NCI-H748 treated with DMSO at 0.1 percent for 48 hours (cell line): ENCODE results near the gene DDAH1.
A peak's percentile ranks its signal among the peaks of the same experiment; 100 is the strongest.

Experiments
- DNase-seq: peaks from one replicate; lab custom pipeline; 2025; lab: John Stamatoyannopoulos, UW

The DDAH1 gene

DNA sequence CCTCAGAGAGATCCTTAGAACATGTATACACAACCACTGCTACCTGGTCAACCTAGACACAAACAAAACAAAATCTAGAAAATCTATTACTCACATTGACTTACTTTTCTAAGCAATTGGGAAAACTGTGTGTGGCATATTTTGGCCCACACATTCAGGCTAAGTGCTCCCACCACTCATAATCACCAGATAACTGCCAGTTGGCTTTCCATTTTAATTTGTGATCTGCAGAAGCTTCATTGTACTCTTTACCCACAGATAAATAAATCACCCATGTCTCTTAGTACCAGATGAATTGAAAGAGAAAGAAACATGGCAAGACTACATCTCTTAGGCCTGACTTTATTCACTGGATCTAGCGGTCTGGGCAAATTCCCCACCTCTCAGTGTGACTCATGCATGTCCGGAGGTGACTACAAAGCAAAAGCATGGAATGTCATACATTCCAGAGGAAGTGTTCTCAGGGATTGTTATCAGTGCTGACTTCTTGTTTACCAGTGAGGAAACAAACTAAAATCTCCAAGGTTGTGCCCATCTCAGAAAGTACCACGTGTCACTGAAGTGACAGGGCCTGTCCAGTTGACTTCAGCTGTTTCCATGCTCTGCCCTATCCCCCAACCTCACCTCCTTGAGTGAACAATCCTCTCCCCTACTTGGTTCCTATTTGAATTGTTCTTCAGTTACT is 136.1 kb downstream of the DDAH1 start:
- DNase-seq: no peak

DNA sequence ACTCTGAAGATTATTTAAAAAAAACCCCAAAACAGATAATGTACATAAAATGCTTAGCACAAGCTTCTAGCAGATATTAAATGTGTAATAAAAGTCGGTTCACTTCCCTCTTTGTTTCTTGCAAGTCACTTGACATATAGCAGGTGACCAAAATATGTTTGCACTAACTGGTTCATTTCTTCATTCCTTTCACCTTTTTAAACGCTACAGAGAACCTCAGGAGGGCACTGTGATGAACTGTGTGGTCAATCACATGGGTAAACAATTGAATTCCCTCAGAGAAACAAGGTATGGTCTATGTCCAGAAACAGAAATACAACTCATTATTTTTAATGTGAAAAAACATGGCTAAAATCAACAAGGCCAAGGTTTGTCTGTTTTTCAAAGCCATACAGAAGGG is 137.2 kb downstream of the DDAH1 start:
- DNase-seq: no peak

DNA sequence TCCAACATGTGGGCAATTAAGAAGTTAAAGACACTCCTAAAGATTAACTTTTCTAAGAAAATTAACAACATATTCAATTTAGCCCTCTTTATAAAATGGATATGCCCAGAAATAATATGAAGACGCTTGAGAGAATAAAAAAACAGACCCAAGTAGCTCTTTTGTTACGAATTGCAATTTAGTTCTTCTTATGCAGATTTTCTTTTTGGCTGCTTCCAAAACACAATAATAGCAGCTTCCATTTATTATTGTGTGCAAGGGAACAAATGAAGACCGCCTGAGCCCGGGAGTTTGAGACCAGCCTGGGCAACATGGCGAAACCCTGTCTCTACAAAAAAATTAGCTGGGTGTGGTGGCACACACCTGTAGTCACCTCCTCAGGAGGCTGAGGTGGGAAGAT is 138.1 kb downstream of the DDAH1 start:
- no peak for DNase-seq

DNA sequence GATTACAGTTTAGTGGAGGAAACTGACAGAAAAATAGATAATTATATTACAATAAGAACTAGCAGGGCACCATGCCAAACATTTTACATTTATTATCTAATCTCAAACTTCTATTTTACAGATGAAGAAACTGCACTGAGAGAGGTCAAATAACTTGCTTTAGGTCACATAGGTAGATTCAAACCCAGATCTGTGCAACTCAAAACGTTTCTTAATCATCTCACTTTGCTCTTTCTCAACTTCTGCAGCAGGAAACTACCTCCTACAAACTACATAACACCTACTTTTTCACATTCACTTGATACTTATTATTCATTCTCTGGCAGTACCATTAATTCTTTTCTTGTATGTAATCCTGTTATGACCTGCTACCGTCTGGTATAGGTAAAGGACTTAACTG is 138.6 kb downstream of the DDAH1 start:
- no peak for DNase-seq

DNA sequence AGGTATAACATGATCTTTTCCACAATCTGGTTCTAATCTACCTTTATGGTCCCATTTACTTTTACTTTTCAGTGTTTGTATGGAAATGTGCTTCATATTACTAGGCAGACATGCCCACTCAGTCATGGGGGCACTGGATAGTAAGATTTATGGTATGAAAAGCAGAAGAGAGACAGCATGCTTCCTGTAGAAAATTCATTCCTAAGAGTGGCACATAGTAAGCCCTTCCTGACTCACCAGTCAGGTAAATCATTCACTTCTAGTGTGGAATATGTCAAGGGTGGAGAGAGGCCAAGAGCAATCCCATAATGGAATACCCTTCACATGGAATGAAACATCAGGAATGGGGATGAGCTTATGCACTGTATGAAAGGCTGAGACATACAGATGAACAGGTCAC is 139.0 kb downstream of the DDAH1 start:
- DNase-seq: no peak

DNA sequence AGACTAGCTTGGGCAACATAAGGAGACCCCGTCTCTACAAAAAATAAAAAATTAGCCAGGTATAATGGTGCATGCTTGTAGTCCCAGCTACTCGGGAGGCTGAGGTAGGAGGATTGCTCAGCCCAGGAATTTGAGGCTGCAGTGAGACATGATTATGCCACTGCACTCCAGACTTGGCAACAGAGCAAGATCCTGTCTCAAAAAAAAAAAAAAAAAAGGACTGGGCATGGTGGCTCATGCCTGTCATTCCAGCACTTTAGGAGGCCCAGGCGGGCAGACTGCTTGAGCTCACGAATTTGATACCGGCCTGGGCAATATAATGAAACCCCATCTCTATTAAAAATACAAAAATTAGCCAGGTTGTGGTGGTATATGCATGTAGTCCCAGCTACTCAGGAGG is 141.2 kb downstream of the DDAH1 start:
- no peak for DNase-seq

DNA sequence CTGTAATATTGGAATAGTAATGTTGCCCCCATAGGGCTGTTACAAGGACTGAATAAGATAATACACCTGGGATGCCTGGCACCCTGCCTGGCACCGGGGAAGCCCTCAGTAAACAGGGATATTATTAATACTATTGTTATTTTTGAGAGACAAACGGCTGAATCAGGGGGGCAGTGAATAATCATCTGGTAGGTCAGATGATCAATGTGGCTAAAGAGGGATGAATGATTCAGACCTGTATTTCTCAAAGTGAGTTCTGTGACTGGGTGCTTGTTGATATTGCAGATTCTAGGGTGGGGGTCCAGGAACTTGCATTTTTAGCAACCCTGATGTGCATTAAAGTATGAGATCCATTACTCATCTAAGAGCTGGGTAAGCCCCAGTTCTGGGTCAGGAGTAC is 142.3 kb downstream of the DDAH1 start:
- DNase-seq: no peak

DNA sequence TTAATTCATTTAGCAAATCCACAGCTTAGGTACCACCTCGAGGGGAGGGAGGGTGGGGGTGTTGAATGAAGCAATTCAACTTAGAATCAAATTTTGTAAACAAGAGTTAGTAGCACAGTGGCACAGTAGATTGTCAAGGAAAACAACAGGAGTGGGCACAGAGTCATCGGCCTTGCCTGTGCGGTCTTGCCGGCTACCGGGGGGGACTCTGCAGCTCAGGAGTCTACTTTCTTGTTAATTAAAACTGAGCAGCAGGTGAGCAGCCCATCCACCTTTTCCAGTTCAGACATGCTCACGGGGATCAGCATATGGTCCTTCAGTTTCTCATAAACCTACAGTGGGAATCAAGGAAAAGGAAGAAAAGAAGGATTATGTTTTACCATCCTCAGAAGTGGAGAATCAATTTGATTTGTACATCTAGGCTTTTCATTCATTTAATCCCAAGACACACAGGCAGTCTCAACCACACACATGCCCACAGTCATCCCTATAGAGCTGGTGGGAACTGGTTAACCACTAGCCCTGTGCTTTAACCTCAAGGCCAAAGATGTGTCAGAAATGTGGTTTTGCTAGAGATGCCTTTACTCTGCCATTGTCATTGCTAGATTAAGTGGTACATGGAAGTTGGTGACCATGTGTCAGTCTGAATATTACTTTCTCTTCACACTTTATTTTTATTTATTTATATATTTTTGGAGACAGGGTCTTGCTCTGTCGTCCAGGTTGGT is 143.6 kb downstream of the DDAH1 start:
- no peak for DNase-seq

DNA sequence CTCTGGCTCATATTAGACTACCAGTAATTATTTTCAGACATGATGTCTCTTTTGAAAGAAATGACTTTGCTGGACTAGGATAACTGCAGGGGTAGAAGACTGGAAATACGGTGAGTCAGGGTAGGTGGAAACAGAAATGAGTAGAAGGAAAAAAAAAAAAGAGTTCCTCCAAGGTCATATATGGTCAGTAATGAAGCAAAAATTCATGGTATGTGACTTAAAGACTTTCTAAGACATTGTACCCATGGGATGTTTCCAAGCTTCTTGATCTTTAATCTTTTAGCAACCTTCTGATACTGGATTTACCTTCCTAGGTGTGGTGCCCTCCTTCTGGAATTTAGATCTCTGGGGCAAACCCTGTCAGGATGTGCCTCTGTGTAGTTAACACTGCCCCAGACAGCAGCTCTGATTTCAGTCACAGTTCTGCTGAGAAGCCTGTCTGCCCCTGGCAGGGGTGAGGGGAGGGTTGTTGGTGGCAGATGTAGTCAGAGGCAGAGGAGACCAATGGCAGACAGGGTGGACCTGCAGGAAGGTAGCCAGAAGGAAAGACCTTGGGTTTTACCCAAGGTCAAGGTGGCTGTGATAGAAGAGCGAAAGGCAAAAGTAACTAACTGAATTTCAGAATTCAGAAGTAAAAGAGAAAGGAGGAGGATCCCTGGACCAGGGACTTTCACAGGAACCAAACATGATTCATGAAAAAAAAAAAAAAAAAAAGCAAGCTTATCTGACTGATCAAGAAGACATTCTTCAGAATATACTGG is 144.4 kb downstream of the DDAH1 start:
- DNase-seq: no peak

DNA sequence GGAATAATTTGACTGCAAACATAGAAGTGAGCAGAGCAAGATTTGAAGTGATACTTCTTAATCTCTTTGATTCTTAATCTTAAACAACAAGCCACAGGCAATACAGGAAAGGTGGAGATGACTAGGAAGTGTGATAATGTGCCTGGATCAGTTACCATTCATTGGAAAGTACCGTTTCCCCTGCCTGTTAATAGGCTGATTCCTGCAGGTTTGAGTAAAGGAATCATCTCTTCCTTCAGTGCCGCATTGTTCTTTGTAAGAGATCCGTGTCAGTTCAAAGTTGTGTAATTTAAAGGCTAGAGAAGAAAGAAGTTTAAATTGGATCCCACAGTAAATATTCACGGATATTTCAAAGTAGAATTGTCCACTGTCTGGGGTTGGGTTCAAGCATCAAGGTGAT is 145.0 kb downstream of the DDAH1 start:
- no peak for DNase-seq

DNA sequence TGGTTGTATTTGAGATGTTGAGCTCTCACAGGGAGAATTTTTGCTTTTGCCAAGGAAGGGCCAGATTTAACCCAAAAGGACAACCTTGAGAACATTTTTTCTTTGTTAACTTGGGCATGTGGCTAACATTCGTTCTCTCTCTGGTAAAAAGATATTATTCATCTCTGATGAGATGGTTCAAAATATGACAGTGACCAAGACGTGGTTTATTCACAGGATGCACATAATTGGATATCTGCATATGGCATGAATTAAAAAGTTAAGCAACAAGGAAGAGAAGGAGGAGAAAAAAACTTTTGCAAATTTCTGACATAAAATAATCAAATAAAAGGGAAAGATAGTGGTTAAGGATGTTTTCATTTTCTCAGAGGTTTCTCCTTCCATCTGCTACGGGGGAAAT is 145.5 kb downstream of the DDAH1 start:
- no peak for DNase-seq

DNA sequence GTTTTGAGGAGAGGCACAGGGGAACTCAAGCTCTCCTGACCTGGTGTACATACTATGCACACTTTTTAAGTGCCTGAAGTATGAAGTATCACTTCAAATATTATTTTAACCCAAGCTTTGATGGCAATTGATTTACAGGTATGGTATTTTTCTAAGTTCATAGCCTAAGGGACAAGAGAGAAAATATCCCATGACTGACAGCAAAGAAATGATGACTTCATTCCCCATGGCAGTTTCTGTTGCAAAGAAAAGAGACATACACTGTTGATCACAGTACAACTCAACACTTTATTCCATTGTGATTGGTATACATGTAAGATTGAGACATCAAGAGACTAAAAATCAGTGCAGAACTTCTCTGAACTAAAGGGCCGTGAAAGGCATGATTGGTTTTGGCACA is 146.7 kb downstream of the DDAH1 start:
- DNase-seq: no peak

DNA sequence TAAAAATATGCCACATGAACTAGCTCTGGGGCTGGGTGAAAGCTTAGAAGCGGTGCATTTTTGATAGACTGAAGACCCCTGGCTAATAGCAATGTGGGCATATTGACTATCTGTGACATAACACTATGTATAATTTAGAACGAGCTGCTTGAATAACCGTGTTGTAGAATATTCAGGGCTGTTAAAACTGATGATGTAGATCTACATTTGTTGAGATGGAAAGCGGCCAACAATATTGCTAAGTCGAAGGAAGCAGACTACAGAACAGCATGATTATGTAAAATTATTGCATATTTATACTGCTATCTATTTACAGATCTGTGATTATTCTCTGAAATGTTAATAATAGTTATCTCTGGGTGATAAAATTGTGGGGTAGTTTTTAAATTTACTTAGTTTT is 147.4 kb downstream of the DDAH1 start:
- no peak for DNase-seq

DNA sequence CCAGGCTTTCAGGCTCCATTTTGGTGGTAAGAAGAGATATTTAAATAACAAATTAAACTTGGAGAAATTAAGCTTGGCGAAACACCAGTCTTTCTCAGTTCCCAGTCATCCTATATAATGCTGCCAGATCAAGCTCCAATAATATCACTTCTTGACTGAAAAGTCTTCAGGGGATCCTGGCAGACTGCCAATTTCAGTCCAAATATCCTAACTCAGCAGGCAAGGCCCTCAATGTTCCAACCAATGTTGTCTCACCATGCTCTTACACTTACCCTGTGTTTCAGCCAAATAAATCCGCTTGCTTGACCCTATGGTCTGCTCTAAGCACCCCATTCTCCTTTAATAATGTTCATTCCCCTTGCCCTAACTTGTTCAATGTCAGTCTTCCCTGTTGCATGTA is 148.6 kb downstream of the DDAH1 start:
- peak; percentile 93 for DNase-seq

DNA sequence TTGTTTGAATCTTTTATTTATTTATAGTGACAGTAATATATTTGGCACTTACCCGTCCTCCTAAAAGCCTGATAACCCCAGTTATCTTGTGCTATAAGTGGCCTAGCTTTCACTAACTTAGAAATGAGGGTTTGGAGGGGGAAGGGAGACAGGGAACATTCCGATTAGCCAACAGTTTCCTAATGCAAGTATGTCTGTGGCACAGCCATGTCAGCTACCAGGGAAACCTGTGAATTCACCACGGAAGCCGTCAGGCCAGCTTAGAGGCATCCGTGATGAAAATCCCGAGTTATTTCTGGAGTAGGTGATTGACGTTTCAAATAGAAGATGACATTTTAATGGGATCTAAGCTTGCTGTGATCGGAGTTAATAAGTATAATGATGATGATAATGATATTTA is 149.2 kb downstream of the DDAH1 start:
- peak; percentile 93 for DNase-seq

DNA sequence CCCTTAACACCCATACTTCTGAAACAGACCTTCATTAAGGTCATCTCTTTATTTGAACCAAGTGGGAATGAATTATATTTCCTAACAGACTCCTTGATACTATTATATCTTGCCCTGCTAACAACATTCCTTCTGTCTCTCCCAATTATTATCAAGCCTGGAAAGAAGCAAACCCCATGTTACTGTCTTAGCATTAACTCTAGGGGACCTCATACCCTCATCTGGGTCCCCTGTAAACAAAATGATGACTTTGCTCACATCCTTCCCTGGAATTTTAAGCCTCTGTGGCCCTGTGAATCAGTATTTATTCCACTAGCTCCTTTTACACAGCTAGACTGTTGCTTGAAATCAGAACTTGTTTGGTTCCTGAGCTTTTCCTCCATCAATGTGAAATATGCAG is 150.2 kb downstream of the DDAH1 start:
- no peak for DNase-seq

DNA sequence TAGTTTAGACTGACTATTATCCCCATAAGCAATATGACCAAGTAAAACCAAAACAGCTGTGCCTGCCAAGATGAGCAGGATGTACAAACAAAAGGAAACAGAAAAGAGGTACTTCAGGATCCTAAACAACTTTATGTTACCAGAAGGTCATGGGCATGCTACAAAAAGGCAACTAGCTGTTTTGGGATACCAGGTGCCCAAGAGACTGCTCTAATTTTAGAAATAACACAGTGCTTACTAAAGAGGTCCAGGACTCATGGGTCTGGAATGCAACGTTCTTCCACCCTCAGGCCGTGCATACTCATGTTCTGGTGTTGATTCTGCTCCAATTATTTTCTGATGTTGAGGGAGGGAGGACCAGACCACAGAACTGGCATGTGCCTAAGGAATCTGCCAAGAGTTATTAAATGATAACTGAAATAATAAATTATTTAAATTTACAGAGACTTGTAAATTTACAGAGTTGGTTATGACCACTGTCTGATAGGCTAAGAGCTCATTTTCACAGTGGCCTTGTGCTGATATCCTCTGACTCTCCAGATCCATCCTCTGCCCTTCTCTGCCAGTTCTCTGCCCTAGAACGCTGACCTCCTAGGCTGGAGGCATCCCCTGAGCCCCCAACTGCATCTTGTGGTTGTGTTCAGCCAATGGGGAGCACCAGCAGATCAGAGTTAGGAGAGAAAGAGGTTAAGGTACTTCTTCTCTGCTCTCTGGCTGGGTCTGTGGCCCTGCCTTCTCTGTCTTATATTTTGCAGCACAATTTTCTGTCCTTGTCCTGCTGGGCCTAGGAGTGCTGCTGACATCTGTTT is 150.9 kb downstream of the DDAH1 start:
- DNase-seq: no peak

DNA sequence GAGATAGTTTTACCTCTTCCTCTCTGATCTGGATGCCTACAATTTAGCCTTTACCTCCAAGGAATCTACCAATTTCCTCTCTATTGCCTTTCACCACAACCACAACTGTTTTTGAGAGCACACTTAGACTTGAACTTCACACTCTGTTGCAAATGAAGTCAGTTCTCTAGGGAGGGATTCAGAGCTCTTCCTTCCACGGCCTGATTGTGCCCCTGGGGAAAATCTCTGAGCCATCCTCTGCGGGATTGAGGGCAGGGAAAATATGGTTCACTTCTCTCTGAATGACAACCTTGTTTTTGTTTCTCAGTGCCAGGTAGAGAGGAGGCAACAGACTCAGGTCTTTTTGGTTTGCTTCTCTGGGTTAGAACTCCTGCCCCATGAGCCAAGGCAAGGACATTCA is 153.1 kb downstream of the DDAH1 start:
- no peak for DNase-seq

DNA sequence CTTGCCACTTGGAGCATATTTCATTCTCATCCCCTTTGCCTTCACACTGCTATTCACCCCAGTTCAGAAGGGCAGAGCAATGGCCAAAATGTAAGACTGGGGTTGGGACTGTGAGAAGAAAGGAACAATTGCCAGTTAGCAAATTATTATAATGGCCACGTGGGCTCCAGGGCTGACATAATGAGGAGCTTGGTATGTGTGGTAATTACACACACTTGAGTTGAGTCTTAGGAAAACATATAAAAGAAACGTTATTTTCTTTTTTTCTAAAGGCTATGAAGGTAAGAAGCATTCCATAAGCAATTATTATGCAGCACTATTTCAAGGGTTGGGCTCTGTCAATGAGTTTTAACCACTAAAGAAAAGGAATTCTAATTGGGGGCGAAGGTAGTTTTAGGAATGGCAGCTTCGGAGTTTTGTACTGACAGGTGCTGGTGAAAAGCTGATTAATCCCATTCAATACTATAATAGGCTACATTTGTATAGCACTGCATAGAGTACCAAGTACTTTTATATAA is 156.1 kb downstream of the DDAH1 start:
- no peak for DNase-seq

DNA sequence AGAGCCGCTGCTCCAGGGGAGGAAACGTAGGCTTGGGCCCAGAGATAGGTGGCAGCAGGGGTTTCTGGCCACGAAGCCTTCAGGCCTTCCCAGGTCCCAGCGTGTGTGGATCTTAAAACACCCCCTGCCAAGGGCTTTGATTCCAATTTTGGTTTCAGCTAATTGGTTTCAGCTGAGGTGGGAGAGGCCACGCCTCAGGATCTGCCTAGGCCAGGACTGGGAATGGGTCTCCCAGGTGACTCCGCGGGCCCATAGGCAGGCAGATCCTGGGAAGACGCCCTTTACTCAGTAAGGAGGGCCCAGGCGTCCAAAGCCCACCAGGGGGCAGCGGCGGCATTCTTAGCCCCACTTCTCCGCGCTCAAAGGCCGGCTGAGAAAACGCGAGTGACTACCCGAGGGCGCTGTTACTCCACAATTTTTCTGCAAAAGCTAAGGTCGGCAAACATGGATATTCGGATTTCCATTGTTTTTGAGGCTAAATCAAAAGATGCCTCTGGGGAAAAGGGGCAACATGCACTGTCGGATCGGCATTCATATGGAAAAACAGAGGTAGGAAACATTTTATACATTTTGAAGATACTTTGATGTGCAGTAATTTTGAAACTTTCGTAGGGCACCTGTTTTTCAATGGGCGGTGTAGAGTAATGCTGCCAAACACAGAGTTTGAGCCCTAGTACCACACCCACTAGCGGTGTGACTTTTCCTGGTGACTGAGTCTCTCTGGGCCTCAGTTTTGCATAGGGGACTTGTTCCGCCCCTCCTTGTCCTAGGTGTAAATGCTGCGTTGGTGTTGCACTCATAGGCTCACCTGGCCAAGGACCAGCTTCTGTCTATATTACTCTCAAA is 156.7 kb downstream of the DDAH1 start:
- peak; percentile 50 for DNase-seq

DNA sequence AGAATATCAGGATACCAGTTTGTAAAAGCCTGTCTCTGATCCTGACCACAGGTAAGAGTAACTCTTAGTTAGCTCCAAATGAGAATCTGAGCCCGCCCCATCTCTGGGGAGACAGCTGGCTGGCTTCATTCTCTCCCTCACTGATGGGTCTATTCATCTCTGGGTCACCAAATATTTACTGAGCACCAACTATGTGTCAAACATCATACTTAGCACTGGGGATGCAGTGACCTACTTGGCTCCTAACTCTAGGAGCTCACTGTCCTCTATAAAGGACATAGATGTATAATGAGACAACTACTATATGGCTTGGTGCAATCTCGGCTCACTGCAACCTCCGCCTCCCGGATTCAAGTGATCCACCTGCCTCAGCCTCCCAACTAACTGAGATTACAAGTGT is 158.7 kb downstream of the DDAH1 start:
- DNase-seq: no peak
